GM23248 (cell line): Measurements from ENCODE around the gene TOMM40L.
"Not testable (repeated sequence)": the region's sequence is repeated elsewhere in the genome, so short reads cannot be mapped to it uniquely, and the experiment has no call there.

Experiments
- EZH2 ChIP-seq: fragments of 200-600 bp; sonication (generic); IDR thresholded peaks from 2 replicates; pipeline ENCODE4 v1.6.1; 2018; ENCODE audit warnings: antibody characterized with exemption, mild to moderate bottlenecking; ENCODE audit not compliant: insufficient read depth, poor library complexity, severe bottlenecking
- EZH2phosphoT487 ChIP-seq: fragments of 200-600 bp; sonication (generic); IDR thresholded peaks from 2 replicates; pipeline ENCODE4 v1.6.1; 2018; ENCODE audit warnings: antibody characterized with exemption, moderate library complexity, mild to moderate bottlenecking, low read depth; ENCODE audit not compliant: insufficient read depth

DNA sequence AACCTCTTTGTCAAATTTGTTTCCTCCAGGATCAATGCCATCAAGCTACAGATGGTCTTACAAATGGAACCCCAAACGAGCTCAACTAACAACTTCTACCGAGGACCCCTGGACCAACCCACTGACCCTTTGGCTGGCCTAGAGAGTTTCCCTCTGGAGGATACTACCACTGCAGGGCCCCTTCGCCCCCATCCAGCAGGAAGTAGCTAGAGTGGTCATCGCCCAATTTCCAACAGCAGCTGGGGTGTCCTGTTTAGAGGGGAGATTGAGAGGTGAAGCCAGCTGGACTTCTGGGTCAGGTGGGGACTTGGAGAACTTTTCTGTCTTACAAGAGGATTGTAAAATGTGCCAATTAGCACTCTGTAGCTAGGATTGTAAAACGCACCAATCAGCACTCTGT lies 31.2 kb downstream of the TOMM40L start:
- TF ChIP-seq EZH2phosphoT487, EZH2: not testable (repeated sequence)
